Nephron progenitor cell (in vitro differentiated cells): Measurements from ENCODE around the gene HSPB3.
A peak's percentile ranks its signal among the peaks of the same experiment; 100 is the strongest.

Experiments
- DNase-seq: peaks from one replicate; pipeline ENCODE4 v3.0.0; 2021
- H3K27ac Mint-ChIP-seq: 2 replicates; pipeline ENCODE4 v1.8.0; 2021; ENCODE audit warnings: mild to moderate bottlenecking, moderate library complexity, mixed read lengths
- H3K27me3 Mint-ChIP-seq: 2 replicates; pipeline ENCODE4 v1.8.0; 2021; ENCODE audit warnings: mild to moderate bottlenecking, low read depth, mixed read lengths; ENCODE audit not compliant: poor library complexity
- H3K36me3 Mint-ChIP-seq: 2 replicates; pipeline ENCODE4 v1.8.0; 2021; ENCODE audit warnings: low read depth, mixed read lengths
- H3K4me1 Mint-ChIP-seq: 2 replicates; pipeline ENCODE4 v1.8.0; 2021; ENCODE audit warnings: mixed read lengths
- H3K4me3 Mint-ChIP-seq: 2 replicates; pipeline ENCODE4 v1.8.0; 2021; ENCODE audit warnings: mild to moderate bottlenecking, moderate library complexity, mixed read lengths
- H3K9me3 Mint-ChIP-seq: 2 replicates; pipeline ENCODE4 v1.8.0; 2021; ENCODE audit warnings: mild to moderate bottlenecking, moderate library complexity, mixed read lengths
- TF ChIP-seq, protein P1 (sequence below): fragments of 200-600 bp; sonication (generic); IDR thresholded peaks from 2 replicates; pipeline ENCODE4 v1.5.0; 2021; ENCODE audit warnings: antibody characterized with exemption

Gene HSPB3

DNA sequence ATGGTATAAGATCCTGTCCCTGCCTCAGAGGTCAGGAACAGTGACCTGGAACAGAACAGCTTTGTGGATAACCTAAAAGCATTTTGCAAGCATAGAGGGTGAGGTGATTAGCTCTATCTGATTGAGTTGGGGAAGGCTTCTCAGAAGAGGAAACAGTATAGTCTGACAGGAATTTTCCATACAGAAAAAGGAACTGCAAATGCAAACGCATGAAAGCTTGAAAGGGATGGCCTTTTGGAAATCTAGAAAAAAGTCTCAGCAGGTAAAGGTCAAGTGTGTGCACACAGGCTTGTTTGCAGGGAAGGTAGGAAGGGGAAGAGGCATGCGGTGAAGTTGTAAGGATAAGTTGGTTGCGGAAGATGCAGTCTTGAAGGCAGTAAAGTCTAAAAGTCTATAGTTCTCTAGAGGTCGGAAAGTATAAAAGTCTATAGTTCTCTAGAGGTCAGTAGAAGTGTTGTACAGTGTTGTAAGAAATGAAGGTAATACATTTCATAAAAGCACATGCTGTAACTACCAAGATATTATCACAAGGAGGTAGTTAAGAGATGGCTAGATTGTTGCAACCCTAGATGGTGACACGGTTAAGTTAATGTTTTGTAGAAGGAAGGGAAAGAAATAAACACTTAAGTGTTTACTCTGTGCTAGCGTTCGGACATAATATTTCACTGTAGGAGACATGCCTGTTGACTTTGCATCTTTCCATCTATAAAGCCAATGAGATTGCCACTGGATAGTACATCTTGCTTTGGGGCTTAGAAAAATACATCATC is 16.7 kb upstream of the HSPB3 start:
- Mint-ChIP-seq H3K4me3 (no peak overlapping the region), H3K36me3 (no peaks in the 10 kb centered on the region), H3K27ac (no peak overlapping the region), H3K9me3 (no peaks in the 10 kb centered on the region), H3K4me1 (no peaks in the 10 kb centered on the region), H3K27me3 (no peaks in the 10 kb centered on the region)
- TF ChIP-seq, protein P1, sequence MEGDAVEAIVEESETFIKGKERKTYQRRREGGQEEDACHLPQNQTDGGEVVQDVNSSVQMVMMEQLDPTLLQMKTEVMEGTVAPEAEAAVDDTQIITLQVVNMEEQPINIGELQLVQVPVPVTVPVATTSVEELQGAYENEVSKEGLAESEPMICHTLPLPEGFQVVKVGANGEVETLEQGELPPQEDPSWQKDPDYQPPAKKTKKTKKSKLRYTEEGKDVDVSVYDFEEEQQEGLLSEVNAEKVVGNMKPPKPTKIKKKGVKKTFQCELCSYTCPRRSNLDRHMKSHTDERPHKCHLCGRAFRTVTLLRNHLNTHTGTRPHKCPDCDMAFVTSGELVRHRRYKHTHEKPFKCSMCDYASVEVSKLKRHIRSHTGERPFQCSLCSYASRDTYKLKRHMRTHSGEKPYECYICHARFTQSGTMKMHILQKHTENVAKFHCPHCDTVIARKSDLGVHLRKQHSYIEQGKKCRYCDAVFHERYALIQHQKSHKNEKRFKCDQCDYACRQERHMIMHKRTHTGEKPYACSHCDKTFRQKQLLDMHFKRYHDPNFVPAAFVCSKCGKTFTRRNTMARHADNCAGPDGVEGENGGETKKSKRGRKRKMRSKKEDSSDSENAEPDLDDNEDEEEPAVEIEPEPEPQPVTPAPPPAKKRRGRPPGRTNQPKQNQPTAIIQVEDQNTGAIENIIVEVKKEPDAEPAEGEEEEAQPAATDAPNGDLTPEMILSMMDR, result no peak
- no peak for DNase-seq

DNA sequence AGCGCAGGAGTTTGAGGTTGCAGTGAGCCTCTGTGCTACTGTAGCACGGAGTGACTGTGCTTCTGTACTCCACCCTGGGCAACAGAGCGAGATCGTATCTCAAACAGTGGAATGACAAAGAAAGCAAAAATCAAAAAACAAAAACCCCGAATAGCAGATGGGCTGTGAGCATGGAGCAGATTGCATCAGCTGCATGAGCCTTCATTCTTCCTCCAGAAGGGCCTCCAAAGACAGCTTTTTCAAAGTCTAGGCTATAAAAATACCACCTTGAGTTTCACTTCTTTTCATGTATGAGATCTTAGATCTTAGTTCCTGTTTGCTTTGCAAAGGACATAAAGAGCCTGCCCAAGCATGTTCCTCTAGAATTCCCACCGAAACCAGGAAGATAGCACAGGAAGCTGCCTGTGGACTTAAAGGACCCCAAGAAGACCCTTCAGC is 15.0 kb upstream of the HSPB3 start:
- Mint-ChIP-seq H3K36me3 (no peaks in the 10 kb centered on the region), H3K9me3 (peaks cover 5% of the 10 kb centered on the region), H3K27me3 (no peaks in the 10 kb centered on the region), H3K4me3 (no peak overlapping the region), H3K27ac (no peak overlapping the region), H3K4me1 (no peaks in the 10 kb centered on the region)
- DNase-seq, result no peak
- TF ChIP-seq, protein P1, result no peak

DNA sequence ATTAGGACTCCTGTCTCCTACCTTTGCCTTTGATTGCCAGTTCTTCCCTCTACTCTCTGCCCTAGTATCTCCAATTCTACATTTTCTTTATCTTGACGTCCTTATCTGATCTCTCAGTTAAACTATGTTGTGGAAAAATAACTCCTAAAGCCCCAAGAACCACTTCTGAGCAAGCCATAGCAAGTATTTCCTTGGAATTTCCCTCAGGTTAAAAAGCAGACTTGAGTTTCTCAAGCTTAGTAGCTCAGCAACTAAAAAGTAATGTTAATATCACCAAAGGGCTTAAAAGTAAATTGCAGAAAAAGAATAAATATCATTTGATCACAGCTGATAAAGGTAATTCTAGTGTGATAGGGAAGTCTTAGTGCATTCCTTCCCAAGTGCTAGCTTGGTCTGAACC is 13.2 kb upstream of the HSPB3 start:
- H3K9me3 Mint-ChIP-seq, result peaks cover 5% of the 10 kb centered on the region
- H3K27ac Mint-ChIP-seq, result no peak overlapping the region
- H3K4me3 Mint-ChIP-seq, result no peak overlapping the region

DNA sequence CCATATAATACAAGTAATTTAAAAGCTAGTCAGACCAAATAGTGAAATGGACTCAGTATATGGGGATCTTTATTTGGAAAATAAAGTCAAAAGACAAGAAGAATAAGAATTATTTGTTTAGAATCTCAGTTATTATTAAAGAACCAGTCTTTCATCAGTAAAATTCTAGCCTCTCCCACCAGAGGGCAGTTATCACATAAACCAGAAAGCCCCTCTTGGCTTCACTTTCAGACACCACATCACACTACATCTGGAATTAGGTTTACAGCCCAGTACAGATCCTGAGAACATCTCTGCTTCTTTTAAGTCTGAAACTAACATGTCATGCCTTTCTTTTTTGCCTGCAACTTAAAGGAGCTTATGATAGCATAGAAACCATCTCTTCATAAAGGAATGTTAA is 12.2 kb upstream of the HSPB3 start:
- H3K27me3 Mint-ChIP-seq, result no peaks in the 10 kb centered on the region
- no peak overlapping the region for H3K27ac Mint-ChIP-seq
- no peaks in the 10 kb centered on the region for H3K36me3 Mint-ChIP-seq
- no peaks in the 10 kb centered on the region for H3K4me1 Mint-ChIP-seq
- DNase-seq, result no peak
- TF ChIP-seq, protein P1, result peak; percentile 48
- H3K9me3 Mint-ChIP-seq, result peaks cover 5% of the 10 kb centered on the region
- no peak overlapping the region for H3K4me3 Mint-ChIP-seq

More for the DNA sequence above, 13.2 kb upstream of the HSPB3 start:
- H3K36me3 Mint-ChIP-seq, result no peaks in the 10 kb centered on the region
- H3K27me3 Mint-ChIP-seq, result no peaks in the 10 kb centered on the region
- no peaks in the 10 kb centered on the region for H3K4me1 Mint-ChIP-seq
- no peak for DNase-seq
- TF ChIP-seq, protein P1, result no peak

DNA sequence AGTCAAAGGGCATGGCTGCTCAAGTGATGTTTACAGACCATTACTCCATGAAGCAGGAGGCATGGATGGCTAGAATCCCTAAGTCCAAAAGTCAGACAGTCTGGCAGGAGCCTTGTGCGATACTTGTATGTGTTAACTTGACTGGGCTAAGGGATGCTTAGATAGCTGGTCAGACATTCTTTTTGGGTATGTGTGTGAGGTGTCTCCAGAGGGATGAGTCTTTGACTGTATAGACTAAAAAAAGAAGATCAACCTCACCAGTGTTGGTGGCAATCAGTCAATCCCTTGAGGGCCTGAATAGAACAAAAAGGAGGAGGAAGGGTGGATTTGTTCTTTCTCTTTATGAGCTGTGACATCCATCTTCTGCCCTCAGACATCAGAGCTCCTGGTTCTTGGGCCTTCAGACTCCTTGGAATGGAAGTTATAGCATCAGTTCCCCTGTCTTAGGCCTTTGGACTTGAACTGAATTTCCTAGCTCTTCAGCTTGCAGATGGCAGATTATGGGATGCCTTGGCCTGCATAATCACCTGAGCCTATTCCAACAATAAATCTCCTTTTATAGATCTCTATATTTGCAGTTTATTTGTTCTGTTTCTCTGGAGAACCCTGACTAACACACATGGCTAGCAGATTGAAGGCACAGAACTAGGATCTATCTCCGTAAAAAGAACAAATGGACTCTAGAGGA is 9.7 kb upstream of the HSPB3 start:
- Mint-ChIP-seq H3K36me3 (no peaks in the 10 kb centered on the region), H3K4me3 (no peak overlapping the region), H3K9me3 (peaks cover 5% of the 10 kb centered on the region), H3K27ac (no peak overlapping the region), H3K4me1 (no peaks in the 10 kb centered on the region), H3K27me3 (no peaks in the 10 kb centered on the region)
- TF ChIP-seq, protein P1, result no peak
- DNase-seq, result no peak
